ENCODE measurements around the gene PDE9A. TPM values are rescaled to one million over a fixed set of nuclear protein-coding genes. Genes with fewer than 3 reads are reported as not detected.

Gene PDE9A
- polyA plus RNA-seq, 2 of the 4 experiments (the other 2 are of a cell fraction) = 1.3 to 3.1 TPM

DNA sequence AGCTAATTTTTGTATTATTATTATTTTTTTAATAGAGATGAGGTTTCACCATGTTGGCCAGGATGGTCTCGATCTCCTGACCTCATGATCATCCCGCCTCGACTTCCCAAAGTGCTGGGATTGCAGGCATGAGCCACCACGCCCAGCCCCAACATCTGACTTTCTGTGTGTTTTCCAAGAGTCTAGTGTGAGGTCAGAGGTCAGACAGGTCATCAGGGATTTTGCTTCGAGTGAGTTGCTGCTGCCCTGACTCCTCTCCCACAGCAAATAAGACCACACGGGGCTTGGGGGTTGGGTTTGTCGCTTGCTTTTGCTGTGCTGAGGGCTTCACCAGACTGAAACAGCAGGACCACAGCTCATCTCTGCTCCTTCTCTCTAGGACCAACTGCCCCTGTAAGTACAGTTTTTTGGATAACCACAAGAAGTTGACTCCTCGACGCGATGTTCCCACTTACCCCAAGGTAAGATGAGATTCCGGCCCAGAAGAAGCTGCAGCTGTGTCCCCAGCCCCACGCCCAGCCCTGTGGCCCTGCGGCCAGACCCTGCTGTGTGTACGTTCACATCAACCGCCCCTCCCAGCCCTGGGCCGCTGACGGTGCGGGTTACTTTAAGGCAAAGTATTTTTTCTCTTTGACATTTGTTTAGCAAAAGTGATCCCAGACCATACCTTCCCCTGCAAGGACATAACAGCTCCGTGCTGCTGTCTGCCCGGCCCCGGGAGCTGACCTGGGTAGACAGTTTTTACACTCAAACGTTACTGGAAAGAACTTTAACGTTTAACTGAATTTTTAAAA is 97.5 kb downstream of the PDE9A start:
- Histone ChIP-seq H3K4me1 (no peaks in the 10 kb centered on the region), H3K4me2 (no peak overlapping the region), H3K27ac (no peak overlapping the region), H3K4me3 (no peak overlapping the region), H3K9me3 (no peaks in the 10 kb centered on the region)
- TF ChIP-seq, protein P1, sequence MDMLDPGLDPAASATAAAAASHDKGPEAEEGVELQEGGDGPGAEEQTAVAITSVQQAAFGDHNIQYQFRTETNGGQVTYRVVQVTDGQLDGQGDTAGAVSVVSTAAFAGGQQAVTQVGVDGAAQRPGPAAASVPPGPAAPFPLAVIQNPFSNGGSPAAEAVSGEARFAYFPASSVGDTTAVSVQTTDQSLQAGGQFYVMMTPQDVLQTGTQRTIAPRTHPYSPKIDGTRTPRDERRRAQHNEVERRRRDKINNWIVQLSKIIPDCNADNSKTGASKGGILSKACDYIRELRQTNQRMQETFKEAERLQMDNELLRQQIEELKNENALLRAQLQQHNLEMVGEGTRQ (IDR thresholded peaks at IDR 0.05) = no peak
- TF ChIP-seq NR3C1 (IDR thresholded peaks at IDR 0.05) (no peak), HOXB13 (CRISPR knock-in tag; IDR thresholded peaks at IDR 0.05; ENCODE audit: low read depth) (no peak), TFCP2L1 (CRISPR knock-in tag; IDR thresholded peaks at IDR 0.05) (no peak), TP53 (CRISPR knock-in tag; IDR thresholded peaks at IDR 0.05) (no peak), EHMT2 (IDR thresholded peaks at IDR 0.05; ENCODE audit: low read depth) (no peak), JUN (IDR thresholded peaks at IDR 0.05) (no peak), RFX5 (IDR thresholded peaks at IDR 0.05) (no peak), HOXA7 (CRISPR knock-in tag; IDR thresholded peaks at IDR 0.05) (no peak), JUNB (IDR thresholded peaks at IDR 0.05) (no peak), BHLHE40 (IDR thresholded peaks at IDR 0.05; ENCODE audit: low read depth, low read length) (no peak), ZSCAN20 (CRISPR knock-in tag; IDR thresholded peaks at IDR 0.05) (no peak)
- TF ChIP-seq, protein P2, sequence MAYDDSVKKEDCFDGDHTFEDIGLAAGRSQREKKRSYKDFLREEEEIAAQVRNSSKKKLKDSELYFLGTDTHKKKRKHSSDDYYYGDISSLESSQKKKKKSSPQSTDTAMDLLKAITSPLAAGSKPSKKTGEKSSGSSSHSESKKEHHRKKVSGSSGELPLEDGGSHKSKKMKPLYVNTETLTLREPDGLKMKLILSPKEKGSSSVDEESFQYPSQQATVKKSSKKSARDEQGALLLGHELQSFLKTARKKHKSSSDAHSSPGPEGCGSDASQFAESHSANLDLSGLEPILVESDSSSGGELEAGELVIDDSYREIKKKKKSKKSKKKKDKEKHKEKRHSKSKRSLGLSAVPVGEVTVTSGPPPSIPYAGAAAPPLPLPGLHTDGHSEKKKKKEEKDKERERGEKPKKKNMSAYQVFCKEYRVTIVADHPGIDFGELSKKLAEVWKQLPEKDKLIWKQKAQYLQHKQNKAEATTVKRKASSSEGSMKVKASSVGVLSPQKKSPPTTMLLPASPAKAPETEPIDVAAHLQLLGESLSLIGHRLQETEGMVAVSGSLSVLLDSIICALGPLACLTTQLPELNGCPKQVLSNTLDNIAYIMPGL (CRISPR knock-in tag; IDR thresholded peaks at IDR 0.05; ENCODE audit: borderline replicate concordance) = no peak
- TF ChIP-seq, protein P3, sequence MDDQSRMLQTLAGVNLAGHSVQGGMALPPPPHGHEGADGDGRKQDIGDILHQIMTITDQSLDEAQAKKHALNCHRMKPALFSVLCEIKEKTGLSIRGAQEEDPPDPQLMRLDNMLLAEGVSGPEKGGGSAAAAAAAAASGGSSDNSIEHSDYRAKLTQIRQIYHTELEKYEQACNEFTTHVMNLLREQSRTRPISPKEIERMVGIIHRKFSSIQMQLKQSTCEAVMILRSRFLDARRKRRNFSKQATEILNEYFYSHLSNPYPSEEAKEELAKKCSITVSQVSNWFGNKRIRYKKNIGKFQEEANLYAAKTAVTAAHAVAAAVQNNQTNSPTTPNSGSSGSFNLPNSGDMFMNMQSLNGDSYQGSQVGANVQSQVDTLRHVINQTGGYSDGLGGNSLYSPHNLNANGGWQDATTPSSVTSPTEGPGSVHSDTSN (IDR thresholded peaks at IDR 0.05) = no peak
- DNase-seq (ENCODE audit: low read depth in 1 of 2, low spot score in 1 of 2) (no peak), FAIRE-seq (no peak), ATAC-seq (no peak)
- CTCF ChIA-PET = interaction anchor here (1.6 kb wide), 1 partner anchor 158 kb away, joined by 3 read pairs; no protein-coding TSS in a partner anchor
- POLR2A ChIA-PET = no interaction called here
- WGBS (ENCODE audit: missing lambda C conversion rate) = 81% methylated on average over 22 of the region's 23 CpGs

DNA sequence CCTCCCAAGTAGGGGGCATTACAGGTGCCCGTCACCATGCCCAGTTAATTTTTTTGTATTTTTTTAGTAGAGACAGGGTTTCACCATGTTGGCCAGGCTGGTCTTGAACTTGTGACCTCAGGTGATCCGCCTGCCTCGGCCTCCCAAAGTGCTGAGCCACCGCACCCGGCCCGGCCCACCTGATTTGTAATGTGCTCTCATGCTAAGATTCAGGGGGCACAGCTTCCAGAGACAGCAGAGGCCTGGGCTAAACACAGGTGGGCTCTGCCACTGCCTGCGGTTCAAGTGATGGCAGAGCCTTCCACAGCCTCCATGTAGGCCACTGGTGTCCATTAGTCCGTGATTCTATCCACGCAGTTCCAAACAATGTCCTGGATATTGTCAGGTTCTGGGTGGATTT is 98.4 kb downstream of the PDE9A start:
- CTCF ChIA-PET = interaction anchor here (1.6 kb wide), 1 partner anchor 159 kb away, joined by 3 read pairs; no protein-coding TSS in a partner anchor
- POLR2A ChIA-PET = no interaction called here
- H3K4me1 ChIP-seq = no peaks in the 10 kb centered on the region
- FAIRE-seq (no peak), DNase-seq (ENCODE audit: low read depth in 1 of 2, low spot score in 1 of 2) (no peak), ATAC-seq (no peak)
- 75% methylated on average over 9 of the region's 9 CpGs for WGBS (ENCODE audit: missing lambda C conversion rate)
- H3K27ac ChIP-seq = no peak overlapping the region
- no peaks in the 10 kb centered on the region for H3K9me3 ChIP-seq
- H3K4me2 ChIP-seq = no peak overlapping the region
- H3K4me3 ChIP-seq = no peak overlapping the region
- TF ChIP-seq NFE2L2 (conservative IDR thresholded peaks at IDR 0.05; ENCODE audit: low read length) (no peak), ZSCAN20 (CRISPR knock-in tag; IDR thresholded peaks at IDR 0.05) (no peak), ZC3H11A (IDR thresholded peaks at IDR 0.05) (no peak), CBX8 (IDR thresholded peaks at IDR 0.05) (no peak), RARB (CRISPR knock-in tag; IDR thresholded peaks at IDR 0.05) (no peak), TFCP2L1 (CRISPR knock-in tag; IDR thresholded peaks at IDR 0.05) (no peak), SMC3 (IDR thresholded peaks at IDR 0.05) (no peak), HOXA7 (CRISPR knock-in tag; IDR thresholded peaks at IDR 0.05) (no peak), FOSL2 (IDR thresholded peaks at IDR 0.05) (no peak), FOSL2 (CRISPR knock-in tag; IDR thresholded peaks at IDR 0.05) (no peak), FOXS1 (CRISPR knock-in tag; IDR thresholded peaks at IDR 0.05) (no peak), FOSB (CRISPR knock-in tag; IDR thresholded peaks at IDR 0.05) (no peak), TP53 (CRISPR knock-in tag; IDR thresholded peaks at IDR 0.05) (no peak), HDAC2 (IDR thresholded peaks at IDR 0.05) (no peak), CHD2 (IDR thresholded peaks at IDR 0.05; ENCODE audit: low read length, partially characterized antibody) (no peak)
- TF ChIP-seq, protein P4, sequence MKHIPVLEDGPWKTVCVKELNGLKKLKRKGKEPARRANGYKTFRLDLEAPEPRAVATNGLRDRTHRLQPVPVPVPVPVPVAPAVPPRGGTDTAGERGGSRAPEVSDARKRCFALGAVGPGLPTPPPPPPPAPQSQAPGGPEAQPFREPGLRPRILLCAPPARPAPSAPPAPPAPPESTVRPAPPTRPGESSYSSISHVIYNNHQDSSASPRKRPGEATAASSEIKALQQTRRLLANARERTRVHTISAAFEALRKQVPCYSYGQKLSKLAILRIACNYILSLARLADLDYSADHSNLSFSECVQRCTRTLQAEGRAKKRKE (CRISPR knock-in tag; IDR thresholded peaks at IDR 0.05; ENCODE audit: low read depth) = no peak
- TF ChIP-seq, protein P2 (CRISPR knock-in tag; IDR thresholded peaks at IDR 0.05; ENCODE audit: borderline replicate concordance) = no peak
- TF ChIP-seq, protein P5, sequence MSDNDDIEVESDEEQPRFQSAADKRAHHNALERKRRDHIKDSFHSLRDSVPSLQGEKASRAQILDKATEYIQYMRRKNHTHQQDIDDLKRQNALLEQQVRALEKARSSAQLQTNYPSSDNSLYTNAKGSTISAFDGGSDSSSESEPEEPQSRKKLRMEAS (IDR thresholded peaks at IDR 0.05) = no peak
- TF ChIP-seq, protein P6, sequence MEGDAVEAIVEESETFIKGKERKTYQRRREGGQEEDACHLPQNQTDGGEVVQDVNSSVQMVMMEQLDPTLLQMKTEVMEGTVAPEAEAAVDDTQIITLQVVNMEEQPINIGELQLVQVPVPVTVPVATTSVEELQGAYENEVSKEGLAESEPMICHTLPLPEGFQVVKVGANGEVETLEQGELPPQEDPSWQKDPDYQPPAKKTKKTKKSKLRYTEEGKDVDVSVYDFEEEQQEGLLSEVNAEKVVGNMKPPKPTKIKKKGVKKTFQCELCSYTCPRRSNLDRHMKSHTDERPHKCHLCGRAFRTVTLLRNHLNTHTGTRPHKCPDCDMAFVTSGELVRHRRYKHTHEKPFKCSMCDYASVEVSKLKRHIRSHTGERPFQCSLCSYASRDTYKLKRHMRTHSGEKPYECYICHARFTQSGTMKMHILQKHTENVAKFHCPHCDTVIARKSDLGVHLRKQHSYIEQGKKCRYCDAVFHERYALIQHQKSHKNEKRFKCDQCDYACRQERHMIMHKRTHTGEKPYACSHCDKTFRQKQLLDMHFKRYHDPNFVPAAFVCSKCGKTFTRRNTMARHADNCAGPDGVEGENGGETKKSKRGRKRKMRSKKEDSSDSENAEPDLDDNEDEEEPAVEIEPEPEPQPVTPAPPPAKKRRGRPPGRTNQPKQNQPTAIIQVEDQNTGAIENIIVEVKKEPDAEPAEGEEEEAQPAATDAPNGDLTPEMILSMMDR (IDR thresholded peaks at IDR 0.05) = no peak
- TF ChIP-seq, protein P7, sequence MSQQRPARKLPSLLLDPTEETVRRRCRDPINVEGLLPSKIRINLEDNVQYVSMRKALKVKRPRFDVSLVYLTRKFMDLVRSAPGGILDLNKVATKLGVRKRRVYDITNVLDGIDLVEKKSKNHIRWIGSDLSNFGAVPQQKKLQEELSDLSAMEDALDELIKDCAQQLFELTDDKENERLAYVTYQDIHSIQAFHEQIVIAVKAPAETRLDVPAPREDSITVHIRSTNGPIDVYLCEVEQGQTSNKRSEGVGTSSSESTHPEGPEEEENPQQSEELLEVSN (IDR thresholded peaks at IDR 0.05; ENCODE audit: borderline replicate concordance, low read depth) = no peak

Data from A549 (cell line).